Measurements from ENCODE around the gene ADORA3.

Gene ADORA3

DNA sequence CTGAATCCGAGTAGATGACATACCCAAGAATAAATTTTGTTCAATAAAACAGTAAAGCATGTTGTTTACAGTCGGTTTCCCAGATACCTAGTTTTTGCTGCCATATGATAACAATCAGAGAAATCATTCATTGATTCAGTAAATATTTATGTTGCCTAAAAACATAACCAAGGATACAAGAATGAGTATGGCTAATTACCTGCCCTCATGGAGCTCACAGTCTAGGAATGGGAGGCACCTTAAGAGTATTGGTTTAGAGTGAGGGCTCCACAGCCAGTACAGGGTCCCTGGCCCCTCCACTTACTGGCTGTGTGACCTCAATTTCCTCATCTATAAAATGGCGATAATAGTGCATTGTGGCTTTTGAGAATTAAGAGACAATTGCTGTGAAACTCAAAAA, 53.2 kb downstream of the ADORA3 start:
- peaks cover 26% of the 10 kb centered on the region for H3K36me3 ChIP-seq (replicated peaks; ENCODE audit: low read depth, low read length)
- no peak overlapping the region for H2AFZ ChIP-seq (ENCODE audit: low read depth, low read length)
- no peaks in the 10 kb centered on the region for H3K27me3 ChIP-seq (ENCODE audit: low read depth, low read length)
- no peak for TF ChIP-seq EZH2phosphoT487 (IDR thresholded peaks at IDR 0.05; ENCODE audit: low read depth)
- TF ChIP-seq, protein P1, sequence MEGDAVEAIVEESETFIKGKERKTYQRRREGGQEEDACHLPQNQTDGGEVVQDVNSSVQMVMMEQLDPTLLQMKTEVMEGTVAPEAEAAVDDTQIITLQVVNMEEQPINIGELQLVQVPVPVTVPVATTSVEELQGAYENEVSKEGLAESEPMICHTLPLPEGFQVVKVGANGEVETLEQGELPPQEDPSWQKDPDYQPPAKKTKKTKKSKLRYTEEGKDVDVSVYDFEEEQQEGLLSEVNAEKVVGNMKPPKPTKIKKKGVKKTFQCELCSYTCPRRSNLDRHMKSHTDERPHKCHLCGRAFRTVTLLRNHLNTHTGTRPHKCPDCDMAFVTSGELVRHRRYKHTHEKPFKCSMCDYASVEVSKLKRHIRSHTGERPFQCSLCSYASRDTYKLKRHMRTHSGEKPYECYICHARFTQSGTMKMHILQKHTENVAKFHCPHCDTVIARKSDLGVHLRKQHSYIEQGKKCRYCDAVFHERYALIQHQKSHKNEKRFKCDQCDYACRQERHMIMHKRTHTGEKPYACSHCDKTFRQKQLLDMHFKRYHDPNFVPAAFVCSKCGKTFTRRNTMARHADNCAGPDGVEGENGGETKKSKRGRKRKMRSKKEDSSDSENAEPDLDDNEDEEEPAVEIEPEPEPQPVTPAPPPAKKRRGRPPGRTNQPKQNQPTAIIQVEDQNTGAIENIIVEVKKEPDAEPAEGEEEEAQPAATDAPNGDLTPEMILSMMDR (IDR thresholded peaks at IDR 0.05; ENCODE audit: low read depth, low read length) = no peak
- peak overlapping the region; percentile 99 for H3K4me2 ChIP-seq (ENCODE audit: low read length)
- peaks cover 40% of the 10 kb centered on the region for H3K4me1 ChIP-seq (ENCODE audit: low read length)
- H4K20me1 ChIP-seq (ENCODE audit: insufficient read depth, low read length) = 0 out of 2 replicates have a peak, but pooled peaks cover 3% of the 10 kb centered on the region
- H3K9ac ChIP-seq (ENCODE audit: low read length) = peak overlapping the region; percentile 96
- peaks cover 88% of the 10 kb centered on the region for H3K79me2 ChIP-seq (ENCODE audit: low read length)
- no peaks in the 10 kb centered on the region for H3K9me3 ChIP-seq (ENCODE audit: insufficient read depth, low read length)
- H3K27ac ChIP-seq (ENCODE audit: low read length) = no peak overlapping the region
- H3K4me3 ChIP-seq (ENCODE audit: low read length) = peak overlapping the region; percentile 100

GRCh38 chr1:111449703-111450017, 53.8 kb downstream of the ADORA3 start:
- Histone ChIP-seq H2AFZ (ENCODE audit: low read depth, low read length) (peak overlapping the region; percentile 94), H3K4me3 (ENCODE audit: low read length) (peak overlapping the region; percentile 100), H3K9me3 (ENCODE audit: insufficient read depth, low read length) (no peaks in the 10 kb centered on the region), H4K20me1 (ENCODE audit: insufficient read depth, low read length) (0 out of 2 replicates have a peak, but pooled peaks cover 3% of the 10 kb centered on the region), H3K27me3 (ENCODE audit: low read depth, low read length) (no peaks in the 10 kb centered on the region), H3K79me2 (ENCODE audit: low read length) (peaks cover 88% of the 10 kb centered on the region), H3K4me2 (ENCODE audit: low read length) (peak overlapping the region; percentile 99), H3K9ac (ENCODE audit: low read length) (peak overlapping the region; percentile 96), H3K4me1 (ENCODE audit: low read length) (peaks cover 35% of the 10 kb centered on the region), H3K36me3 (replicated peaks; ENCODE audit: low read depth, low read length) (peaks cover 28% of the 10 kb centered on the region), H3K27ac (ENCODE audit: low read length) (peak overlapping the region; percentile 66)
- no peak for TF ChIP-seq EZH2phosphoT487 (IDR thresholded peaks at IDR 0.05; ENCODE audit: low read depth)
- TF ChIP-seq, protein P1 (IDR thresholded peaks at IDR 0.05; ENCODE audit: low read depth, low read length) = no peak

All from OCI-LY3 (cell line).